Activated T-cell treated with anti-CD3 and anti-CD28 coated beads, Interleukin-2, amount 50 U/mL, for 48 hours (primary cell): ENCODE results near the gene MYO1C.
A peak's percentile ranks its signal among the peaks of the same experiment; 100 is the strongest.

Experiments used
- DNase-seq, 2 experiments: peaks; one replicate each; pipeline ENCODE4 v3.0.0-alpha.2; 2020

The MYO1C gene

DNA sequence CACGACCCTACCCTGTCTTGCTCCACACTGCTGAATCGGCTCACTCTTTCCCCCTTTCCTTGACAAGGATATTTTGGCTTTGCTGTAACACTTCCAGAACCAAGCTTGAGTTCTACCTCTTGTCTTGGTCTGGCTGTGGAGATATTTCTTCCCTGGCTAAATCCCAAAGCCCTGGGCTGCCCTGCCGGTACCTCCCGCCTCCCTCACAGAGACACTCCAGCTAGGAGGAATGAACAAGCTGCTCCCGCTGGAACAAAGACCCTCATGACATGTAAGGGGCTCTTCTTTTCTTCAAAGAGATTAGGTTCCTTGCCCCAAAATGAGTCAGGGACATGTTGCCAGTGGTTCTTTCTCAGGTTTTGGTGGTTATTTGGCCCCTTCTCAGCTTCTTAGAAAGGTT lies 13.1 kb upstream of the MYO1C start:
- DNase-seq: no peak

DNA sequence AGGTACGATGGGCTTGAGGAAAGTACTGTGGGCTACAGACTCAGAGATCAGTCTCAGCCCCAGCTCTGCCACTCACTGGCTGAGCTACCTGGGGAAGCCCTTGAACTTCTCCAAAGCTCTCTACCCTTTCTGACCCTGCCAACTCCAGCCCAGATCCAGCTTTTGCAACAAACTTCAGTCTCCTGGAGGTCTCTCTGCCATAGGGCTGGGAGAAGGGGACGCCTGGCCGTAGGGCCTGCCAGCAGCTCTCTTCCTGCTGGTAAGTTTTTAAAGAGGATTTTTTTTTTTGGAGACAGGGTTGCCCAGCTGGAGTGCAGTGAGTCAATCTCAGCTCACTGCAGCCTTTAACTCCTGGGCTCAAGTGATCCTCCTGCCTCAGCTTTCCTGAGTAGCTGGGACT lies 12.4 kb upstream of the MYO1C start:
- DNase-seq: no peak

DNA sequence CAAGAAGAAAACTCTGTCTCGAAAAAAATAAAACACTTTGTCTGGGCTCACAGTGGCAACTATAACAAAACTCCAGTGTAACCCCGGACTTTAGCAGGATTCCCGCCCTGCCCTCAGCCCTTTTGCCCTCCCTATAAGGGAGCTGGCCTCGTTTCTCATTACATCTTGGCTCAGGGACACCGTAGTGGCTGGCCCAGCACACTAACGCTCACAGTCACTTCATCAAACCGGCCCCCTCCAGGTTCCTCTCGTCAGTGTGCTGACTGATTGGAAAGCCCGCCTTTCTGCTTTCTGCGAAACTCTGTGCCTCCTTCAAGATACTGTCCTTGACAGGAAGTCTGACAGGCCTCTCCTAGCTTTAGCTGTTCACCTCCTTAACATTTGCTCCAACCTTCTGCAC lies 11.2 kb upstream of the MYO1C start:
- no peak for DNase-seq

DNA sequence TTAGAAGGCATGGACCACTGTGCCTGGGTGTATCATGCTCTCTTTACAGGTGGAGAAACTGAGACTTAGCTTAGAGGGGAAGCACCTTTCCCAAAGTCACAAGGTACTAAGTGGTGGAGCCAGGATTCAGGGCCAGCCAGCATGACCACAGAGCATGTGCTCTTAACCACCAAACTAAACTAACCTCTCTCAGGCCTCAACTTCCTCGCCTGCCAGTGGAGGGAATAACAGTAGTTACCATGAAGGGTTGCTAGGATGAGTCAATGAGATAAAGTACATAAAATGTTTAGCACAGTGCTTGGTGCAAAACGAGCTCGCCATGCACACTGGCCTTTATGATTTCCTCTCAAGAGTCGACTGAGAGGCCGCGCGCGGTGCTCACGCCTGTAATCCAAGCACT lies 6.4 kb upstream of the MYO1C start:
- DNase-seq: no peak

DNA sequence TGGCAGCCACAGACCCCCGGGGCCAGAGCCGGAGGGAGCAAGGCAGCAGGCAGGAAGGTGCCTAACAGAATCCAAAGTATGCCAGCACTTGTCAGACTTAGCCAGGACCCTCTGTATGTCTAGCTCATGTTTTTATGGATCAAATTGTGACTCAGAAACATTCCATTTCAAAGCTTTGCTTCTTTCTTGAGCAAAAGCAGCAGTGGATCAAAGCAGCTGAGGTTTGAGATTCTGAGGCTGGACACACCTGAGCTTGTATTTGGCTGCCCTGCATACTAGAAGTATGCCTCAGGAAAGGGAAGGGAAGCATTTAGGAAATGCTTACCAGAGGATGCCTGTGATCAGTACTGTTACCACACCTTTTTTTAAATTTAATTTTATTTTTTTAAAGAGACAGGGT lies 5.7 kb upstream of the MYO1C start:
- DNase-seq: no peak

DNA sequence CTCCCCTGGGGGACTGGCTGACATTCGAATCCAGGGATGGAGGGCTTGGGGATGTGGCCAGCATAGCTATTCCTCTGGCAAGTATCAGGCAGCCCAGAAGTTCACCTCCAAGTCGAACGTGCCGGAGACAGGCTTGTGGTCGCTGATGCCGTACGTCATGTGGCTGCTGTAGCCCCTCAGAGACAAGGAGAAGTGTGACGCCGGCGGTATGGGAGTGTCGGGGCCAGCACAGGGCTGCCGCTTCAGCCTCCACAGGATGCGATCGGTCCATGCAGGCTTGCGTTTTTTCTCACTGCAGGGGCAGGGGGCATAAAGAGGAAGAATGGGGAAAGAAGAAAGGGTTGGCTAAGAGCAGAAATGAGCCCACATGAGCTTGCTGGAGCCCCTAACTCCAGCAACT lies 5.3 kb upstream of the MYO1C start:
- no peak for DNase-seq

DNA sequence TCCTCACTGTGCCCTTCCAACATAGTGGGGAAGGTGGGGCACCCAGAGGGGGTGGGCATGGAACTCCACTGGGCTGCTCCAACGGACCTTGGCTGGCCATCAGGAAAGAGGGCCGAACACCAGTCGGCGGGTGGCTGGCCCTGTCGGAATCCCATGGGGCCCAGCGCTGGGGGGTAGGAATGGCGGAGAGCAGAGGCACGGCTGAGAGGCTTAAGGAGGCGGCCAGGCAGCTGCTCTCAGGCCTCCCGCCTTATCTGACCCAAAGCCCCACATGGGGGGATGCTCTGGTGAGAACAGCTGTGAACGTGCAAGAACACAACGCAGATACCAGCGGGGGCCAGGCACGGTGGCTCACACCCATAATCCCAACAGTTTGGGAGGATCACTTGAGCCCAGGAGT lies 4.4 kb upstream of the MYO1C start:
- no peak for DNase-seq

DNA sequence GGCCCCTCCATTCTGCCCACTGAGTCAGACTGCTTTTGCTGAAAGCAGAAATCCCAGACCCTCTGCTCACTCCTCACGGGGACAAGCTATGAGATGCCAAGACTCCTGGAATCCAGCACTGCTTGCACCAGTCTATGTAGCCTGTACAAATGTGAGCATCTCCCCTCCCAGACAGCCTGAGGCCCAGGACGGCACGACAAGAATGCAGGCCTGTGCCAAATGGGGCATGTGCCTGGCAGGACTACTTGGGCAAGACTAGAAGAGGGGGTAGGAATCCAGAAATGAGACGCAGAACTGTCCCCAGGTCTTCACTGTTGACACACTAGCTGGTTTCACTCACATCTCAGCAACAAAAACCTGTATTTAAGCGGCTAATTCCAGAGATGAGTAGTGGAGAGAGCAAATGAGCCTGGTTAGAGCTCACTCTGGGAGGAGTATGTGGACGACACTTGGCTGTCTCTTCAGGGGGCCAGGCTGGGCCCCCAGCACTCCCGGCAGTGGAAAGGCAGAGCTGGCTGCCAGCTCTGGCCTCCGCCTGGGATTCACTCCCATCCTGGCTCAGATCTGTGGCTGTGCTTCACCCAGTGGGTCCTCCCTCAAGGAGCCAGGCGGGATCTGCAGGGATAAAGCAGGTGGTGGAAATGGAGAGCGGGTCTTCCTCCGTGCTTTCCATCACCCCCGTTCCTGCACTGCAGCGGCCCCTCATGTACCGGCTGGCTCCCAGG lies 2.9 kb upstream of the MYO1C start:
- no peak for DNase-seq

DNA sequence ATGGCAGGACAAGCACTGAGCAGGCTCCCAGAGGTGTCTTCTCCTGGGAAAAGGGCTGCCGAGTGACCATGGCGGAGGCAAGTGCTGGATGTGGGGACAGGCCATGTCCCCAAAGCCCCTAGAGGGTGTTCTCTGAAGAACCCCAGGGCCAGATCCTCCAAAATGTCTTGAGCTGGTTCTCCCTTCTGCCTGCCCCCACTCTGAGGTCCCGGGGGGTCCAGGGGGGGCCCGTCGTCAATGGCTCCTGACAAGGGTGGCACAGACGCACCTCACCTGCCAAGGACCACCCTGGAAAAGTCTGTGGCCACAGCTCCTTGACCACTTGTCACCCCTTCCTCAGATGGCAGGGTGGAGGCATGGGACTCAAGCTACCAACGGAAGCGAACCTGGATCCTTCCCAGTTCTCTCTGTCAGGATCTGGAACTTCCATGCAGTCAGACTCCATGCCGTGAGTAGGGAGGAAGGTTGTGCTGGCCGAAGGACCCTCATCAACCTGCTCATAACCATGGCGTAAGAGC lies 2.3 kb upstream of the MYO1C start:
- DNase-seq: no peak

DNA sequence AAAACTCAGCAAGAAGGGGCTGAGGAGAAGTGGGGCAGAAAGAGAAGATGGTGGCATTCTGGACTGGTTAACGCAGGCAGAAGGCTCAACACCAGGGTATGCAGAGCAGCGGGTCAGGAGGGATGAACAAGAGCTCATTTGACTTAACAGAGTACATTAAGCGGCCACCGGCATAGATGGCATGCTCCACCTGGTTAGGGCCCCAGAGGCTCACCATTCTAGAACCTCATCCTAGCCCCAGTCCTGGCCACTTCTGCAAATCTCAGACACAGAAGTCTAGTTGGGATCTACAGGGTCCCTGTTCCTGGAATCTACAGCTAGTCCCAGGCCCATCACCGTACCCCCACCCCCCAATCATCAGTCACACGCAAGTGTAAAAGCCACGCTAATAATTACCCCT lies 1.7 kb upstream of the MYO1C start:
- no peak for DNase-seq

DNA sequence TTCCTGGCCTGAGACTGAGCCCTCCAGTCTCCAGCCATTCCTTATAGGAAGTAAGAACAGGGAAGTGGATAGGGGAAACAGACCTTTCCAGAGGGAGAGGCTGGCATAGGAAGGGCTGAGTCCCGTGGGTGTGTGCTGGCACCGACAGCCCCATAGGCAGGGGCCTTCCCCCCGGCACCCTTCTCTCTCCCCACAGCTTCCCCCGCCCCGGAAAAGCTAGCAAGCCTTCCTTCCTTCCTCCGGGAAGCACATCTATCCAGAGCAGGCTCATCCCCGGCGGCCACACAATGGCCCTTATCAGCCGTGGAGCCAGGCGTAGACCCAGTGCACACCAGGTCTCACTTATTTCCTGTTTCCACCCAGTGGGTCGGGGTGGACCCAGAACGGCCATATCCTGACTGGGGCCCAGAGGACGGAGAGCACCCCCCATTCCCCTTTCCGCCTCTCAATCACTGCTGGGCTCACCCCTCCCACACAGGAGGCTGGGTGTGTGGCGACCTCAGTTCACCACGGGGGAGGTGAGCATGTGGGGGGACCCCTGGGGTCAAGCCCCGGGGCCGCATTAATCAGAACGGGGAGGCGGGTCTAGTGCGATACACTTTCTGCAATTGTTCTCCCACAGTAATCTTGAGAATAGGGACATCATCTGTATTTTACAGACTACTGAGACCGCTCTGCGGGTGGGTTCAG lies 950 bp upstream of the MYO1C start:
- DNase-seq: no peak

DNA sequence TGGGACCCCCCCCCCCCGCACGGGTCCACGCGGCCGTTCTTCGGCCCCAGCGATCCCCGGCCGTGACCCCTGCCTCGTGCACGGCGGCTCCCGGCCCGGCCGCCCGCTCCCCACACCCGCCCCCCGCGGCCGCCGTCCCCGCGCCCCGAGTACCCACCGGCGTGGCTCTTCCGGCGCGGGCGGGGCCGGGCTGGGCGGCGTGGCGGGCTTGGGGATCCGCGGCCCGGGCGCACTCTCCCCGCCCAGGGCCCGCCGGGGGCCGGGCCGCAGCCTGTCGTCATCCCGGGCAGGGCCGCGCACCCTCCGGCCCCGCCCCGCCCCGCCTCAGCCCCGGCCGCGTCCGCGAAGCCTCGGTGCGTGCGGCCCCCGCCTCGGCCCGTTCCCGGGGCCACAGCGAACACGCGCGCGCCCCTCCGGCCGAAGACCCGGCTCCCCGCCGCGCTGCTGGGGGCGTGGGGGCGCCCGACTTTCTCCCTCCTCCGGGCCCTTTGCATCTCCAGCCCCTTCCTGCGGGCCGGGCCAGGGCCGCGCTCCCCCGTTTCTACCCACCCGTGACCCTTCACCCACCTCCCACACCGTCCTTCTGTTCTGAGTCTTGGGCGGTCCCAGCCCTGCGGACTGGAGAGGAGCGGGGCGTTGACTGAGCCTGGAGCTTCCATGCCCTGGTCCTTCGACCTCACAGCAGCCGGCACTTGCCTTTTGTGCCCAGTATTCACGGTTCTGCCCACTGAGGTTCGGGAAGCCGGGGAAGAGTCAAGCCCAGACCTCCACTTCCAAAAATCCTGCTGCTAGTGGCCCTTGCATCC lies 840 bp downstream of the MYO1C start:
- peak; percentile 63 to 72 for DNase-seq

DNA sequence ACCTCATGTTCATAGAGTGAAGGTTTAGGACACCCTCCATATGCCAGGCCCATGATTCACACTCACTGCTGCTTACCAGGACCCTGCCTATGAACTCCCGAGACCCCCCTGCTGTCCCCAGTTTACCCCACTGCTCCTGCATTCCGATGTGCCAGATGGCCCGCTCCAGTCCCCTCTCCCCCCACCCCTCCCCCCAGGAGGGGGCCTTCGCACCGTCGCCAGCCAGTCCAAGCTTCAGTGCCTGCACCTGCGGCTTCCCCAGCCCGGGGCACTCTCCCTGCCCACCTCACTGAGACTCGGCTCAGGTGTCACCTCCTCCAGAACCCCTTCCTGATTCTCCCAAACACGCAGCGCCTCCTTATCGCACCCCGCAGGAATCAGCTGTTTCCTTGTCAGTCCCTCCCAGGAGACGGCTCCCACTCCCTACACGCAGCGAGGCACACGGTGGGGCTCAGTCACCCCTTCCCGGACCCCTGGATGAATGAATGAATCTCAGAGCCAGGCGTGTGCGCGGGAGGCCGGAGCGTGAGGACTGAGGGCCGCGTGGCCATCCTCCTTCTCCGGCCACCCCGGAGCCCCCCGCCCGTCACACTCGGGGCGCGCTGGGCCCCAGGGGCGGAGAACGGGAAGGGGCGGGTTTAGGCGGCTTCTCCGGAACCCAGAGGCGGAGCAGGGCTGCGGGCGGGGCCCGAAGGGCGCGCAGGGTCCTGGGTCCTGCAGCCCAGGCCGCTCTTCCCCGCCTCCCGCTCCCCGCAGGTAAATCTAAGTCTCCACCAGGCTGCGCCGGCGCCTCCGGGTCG lies 1.6 kb downstream of the MYO1C start:
- DNase-seq: peak; percentile 78 to 82

DNA sequence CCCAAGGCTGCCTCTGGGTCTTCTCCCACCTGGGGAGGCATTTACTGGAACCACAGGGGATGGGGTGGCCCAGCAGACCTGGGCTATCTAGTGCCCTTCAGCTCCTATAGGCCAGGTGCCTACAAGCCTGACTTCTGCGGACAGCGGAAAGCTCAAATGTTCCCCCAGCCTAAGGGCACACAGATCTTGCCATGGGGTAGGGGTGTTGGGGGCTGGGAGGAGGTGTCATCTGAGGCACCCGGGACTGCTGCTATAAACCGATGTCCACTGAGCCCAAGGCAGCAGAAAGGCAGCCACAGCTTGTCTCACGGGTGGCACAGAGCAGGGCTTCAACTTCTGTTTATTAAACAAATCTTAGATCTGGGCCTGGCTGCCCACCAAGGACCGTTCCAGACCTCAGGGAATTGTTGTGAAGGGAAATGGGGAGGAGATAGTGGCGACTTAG lies 3.6 kb downstream of the MYO1C start:
- no peak for DNase-seq

DNA sequence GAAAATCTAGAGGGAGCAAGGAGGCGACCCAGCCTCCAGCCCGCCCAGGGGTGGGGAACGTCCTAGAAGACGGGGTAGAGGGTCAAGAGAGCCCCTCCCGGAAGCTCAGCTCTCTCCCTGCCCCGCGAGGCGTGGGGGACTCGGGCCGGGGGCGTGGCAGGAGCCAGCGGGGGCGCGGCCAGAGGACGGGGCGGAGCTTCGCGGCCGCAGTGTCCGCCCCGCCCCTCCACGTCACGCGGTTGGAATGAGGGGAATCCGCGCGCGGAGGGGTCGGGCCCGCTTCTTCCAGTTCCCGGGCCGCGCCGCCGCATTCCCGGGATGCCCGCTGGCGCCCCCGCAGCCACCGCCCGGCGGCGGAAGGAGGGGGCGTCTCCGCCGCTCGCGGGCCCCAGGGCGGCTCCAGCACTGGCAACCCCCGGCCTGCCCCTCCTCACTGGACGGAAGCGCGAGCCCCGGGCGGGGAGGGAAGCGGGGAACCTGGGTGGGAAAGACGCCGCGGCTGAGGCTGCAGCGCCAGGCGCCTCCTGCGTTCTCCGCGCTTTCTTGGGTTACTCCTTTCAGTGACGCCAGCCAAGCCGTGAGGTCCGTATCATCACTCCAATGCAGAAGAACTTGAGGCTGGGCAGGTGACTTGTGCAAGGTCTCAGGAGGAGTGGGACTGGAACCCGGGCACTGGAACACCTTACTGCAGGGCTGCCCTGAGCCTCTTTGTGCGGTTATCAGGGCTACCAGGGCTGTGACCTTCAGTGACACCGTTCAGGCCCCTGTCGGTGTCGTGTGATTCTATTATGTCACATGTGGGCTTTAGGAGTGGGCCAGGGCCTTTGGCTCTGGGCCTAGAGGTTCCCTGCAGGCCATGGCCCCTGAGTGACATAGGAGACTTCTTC lies 4.3 kb downstream of the MYO1C start:
- peak; percentile 76 to 81 for DNase-seq

DNA sequence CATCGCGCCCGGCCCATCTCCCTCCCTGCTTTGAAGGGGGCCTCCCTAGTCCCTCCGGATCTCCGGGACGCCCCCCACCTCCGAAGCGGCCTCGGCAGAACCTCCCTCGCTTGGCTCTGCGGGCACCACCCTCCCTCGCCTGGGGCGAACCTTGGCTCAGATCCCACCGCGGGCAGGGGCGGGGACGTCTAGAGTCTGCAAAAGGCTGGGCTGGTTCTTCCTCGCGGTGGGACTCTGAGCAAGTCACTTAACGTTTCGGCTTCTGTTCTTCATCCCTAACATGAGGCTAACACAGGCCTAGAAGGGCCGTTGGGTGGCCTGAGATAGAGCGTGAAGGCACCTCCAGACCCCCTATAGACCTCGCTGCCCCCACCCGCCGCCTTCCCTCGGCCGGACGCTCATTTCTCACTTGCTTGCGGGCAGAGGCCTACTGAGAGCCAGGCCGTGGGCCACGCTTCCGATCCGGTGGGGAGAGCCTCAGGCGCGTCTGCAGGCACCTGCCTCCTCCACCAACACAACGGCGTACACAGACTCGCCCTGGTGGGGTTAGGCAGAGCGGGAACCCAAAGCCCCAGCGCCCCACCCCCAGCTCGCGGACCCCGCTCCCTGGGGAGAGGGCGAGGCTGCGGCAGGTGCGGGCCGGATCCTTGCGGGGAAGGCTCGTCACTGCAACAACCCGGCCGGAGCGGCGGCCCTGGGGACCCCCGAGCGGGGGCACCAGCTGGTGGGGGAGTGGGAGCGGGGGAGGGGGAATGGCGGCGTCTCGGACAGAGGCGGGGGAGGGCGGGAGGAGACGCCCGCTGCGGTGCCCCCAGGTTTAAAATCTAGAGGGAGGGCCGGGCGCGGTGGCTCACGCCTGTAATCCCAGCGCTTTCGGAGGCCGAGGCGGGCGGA lies 5.4 kb downstream of the MYO1C start:
- peak; percentile 82 to 83 for DNase-seq

DNA sequence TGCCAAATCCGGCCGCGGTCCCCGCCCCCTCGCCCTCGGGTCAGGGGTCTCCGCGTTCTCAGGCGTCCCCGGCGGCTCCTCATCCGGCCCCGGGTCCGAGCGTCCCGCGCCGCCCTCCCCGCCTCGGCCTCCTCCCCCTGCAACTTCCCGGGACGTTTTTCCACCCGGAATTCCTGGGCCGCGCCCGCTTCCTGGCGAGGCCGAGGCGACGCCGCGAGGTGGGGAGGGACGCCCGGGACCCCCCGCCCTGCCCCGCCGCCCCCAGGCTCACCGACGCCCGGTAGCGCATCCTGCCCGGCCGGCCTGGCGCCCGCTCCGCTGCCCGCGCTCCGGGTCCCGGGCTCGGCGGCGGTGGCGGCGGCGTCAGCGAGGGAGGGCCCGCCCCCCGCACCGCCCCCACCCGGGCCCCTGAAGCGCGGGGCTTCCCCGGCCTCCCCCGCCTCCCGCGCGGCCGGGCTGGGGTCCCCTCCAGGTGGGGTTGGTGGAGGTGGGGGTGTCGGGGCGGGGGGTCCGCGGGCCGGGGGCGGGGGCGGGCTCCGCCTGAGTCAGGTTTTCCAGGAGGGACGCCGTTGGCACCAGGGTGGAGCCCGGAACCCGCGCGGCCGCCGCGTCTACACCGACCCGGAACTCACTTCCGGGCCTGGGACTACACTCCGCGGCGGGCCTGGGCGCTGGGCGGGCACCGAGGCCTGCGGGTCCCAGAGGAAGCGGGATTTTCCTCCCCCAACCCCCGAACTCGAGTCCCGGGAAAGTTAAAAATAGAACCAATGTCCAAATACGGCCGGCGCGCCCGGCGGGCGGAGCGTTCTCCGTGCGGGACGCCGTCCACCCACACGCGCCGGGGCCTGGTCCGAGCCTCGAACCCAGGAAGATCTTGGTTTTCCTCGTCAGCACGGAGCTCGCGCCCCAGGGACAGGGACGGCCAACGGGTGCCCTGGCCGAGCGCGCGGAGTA lies 6.8 kb downstream of the MYO1C start:
- peak; percentile 74 to 78 for DNase-seq

DNA sequence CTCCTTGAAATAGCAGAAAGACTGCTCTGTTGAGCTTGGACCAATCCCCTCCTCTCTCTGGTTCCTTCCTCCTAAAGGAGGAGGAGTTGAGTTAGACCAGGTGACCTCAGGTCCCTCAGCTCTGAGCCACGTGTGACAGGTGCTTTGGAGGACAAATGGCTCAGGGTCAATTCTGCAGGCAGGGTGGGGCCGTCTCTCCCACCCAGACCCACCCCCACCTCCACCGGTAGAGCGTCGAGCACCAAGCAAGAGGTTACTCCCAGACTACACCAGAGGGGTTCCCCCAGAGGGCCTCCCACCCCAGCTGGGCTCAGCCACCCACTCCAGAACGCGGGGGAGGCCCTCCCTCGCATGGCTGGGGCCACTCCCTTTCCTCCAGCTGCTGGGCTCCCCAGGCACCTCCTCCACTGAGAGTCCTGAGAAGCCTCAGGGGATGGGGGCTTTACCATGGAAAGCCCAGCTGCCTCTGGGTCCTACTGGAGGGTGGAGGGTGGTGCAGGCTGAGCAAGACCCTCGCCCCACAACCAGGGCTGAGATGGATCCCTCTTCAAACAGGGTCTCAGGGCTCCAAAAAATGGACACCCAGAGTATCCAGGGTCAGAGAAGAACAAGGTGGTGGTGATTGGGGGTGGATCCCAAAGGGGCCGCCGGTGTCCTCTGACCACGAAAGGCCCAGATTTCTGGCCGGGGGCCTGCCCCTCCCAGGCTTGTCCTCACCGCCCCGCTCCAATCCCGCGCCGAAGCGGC lies 7.6 kb downstream of the MYO1C start:
- DNase-seq: peak in 1 of 2 experiments; percentile 59
